GM19035 (cell line): ENCODE measurements around the gene PRRT4.

ENCODE experiments used
- ATAC-seq: cut with Tn5 transposase; IDR thresholded peaks from one replicate; pipeline ENCODE4 v1.9.1; 2021; ENCODE audit not compliant: unreplicated experiment

The PRRT4 gene

DNA sequence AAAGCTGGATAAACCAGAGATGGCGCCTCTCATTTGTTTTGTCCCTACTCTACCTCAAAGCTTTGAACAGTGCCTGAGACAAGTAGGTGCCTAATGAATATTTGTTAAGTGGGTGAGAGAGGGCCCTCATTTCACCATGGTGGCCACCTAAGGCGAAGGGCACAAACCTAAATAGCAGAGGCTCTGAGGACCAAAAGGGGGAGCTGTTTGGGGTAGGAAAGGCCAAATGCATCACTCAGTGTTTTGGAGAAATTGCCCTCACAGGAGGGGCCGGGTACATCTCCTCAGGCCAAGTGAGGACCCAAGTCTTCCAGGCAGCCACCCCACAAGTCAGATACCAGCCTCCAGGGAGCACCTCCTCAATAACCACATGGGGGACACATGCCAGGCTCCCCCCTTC lies 34.3 kb upstream of the PRRT4 start:
- ATAC-seq: no peak

DNA sequence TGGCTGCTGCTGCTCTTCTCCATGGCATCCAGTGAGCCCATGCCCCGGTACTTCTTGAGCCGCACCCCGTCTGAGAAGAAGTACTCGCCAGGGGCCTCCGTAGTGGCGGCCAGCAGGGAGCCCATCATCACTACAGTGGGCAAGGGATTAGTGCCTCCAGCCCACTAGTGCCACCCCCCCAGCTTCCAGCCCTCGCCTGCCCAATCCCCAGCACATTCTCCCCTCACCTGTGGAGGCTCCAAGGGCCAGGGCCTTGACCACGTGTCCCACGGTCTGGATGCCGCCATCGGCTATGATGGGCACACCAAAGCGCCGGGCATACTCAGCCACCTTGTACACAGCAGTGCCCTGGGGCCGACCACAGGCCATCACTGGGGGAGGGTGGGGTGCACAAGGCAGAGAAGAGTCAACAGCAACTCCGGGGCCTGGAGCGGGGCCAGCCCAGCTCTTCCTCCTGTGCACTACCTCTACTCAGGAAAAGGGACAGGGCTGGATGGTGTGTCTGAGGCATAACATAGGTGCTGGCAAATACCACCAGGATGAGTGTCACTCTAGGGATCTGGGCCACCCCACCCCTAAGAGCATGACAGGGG lies 33.5 kb upstream of the PRRT4 start:
- ATAC-seq: no peak

DNA sequence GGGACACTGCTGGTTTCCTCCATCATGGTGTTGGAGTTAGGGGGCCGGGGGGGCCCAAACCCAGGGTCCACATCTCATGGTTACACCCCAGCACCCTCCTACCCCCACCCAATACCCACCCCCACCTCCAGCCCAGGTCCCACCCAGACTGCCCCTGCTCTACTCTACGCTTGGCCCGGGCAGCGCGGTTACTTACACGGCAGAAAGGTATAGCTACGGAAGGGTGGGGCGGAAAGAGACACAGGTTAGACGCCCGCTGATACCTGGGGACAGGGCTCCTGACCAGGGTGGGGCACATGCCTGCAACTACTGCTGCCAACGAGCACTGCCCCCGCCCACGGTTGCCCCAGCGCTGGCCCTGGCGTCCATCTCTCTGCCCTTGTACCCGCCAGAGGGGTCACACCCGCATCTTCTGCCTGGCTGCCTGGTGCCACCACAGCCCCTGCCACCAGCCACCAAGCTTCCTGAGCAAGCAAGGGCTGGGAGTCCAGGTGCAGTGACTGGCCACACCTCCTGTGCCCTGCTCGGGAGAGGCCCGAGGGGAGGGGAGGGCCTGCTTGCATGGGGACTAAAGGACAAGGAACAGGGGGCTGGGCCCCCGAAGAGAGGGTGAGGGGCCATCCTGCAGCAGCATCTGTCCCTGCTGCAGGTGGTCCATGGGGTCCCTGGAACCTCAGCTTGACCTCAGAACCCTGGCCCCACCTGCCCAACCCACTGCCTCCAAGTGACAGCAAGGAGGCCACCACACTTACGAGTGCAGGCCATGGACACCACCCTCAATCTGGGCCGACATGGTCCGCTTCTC lies 32.2 kb upstream of the PRRT4 start:
- no peak for ATAC-seq

DNA sequence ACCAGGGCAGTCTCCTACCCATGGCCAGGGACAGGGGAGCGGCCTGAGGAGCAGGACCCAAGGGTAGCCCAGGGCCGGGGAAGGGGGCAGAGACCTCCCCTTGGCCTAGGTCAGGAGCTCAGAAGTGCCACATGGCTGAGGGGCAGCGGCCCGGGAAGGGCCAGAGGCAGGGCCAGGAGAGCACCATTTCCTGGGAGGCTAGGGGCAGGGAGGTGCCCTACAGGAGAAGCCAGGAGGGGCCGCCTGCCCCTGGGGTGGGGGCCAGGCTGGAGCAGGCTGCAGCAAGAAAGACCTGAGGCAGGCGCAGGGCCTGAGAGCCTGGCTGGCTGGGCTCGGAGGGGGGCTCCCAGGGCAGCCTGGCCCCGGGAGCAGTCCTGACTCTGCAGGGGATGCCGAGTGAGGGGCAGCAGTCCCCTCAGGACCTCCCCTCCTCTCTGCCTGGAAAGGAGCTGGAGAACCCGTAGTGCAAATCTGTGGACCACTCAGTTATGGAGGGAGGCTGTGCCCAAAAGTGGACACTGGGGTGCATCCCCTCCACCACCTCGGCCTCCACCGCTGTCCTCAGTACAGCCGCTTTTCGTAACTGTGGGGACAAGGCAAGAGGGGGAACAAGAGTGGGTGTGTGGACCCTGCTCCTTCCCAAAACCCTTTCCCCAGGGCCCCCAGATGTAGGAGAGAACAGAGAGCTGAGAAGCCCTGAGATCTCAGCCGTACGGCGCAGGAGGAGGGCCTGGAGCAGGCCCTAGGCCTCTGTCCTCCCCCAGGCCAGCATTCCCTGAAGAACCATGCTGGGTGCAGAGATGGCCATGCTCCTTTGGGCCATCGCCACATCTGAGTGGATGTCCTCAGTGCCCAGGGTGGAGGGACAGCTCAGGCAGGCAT lies 31.2 kb upstream of the PRRT4 start:
- no peak for ATAC-seq

DNA sequence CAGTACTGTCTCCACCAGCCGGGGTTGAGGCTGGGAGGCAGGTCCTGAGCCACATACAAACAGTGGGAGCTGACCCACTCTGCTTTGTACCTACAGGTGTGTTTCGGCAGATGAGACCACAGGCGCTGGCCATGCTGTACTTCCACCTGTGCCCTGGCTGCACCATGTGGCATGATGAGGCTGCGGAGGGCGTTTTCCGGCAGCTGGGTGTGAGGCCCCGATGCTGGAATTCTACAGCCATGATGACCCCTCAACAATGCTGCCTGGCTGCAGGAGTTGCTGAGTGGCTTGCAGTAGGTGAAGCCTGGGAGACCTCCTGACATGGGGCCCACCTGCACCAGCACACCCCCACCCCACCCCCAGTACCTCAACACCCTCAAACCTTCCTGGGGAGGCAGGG lies 30.3 kb upstream of the PRRT4 start:
- ATAC-seq: no peak

DNA sequence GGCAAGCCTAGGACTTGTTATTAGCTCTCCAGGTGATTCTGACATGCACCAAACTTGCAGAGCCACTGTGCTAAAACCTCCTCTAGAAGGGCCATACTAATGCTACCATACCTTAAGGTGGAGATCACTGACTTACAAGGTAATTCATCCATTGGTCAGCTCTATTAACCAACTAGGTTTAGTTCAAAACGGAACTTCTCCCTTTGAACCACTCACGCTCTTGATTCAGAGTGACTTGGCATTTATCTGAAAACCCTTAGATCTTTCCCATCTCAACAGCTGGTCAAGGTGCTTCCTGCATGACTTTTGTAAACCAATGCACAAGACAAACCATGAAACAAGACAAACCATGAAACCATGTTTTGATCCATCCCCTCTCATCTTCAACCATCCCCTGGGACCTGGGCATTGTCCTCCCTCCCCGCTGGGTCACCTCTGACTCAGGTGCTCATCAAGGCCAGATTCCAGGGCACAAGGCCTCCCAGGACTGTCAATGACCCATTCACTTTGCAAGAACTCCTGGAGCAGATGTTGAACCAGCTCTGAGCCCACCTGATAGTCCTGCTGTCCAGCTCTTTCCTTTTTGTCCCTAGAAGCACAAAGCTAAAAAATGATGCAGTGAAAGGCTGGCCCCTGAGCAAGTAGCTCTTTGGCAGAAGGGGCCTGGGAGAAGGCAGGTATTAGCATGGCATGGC lies 29.5 kb upstream of the PRRT4 start:
- no peak for ATAC-seq

DNA sequence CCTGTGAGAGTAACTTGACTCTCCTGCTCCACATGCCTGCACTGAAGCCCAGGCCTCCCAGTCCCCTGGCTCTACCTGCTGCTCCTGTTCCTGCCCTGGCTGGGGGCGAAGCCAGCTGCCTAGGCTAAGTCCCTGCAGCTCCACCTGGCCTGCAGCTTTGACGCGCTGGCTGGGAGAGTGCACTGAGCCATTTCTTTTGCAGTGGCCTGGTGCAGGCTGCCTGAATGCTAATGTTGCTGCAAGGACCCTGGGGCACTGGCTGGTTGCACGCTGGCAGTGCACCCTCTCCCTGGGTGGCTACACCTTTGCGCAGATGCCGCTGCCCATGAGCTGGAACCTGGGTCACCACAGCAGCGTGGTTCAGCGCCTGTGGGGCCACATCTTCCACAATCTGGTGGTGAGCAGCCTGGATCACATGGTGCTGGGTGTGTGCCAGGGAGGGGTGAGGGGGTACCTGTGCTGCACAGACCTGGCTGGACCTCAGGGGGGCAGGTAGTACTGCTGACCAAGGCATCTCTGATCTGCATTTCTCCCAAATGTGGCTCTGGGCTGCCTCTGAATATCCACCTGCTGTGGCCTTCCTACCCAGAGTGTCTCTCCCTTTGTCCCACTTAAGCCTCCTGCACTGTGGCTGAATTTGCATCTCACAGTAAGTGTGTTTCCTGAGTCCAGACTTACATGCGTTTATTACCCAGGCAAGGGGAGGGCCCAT lies 28.3 kb upstream of the PRRT4 start:
- no peak for ATAC-seq

DNA sequence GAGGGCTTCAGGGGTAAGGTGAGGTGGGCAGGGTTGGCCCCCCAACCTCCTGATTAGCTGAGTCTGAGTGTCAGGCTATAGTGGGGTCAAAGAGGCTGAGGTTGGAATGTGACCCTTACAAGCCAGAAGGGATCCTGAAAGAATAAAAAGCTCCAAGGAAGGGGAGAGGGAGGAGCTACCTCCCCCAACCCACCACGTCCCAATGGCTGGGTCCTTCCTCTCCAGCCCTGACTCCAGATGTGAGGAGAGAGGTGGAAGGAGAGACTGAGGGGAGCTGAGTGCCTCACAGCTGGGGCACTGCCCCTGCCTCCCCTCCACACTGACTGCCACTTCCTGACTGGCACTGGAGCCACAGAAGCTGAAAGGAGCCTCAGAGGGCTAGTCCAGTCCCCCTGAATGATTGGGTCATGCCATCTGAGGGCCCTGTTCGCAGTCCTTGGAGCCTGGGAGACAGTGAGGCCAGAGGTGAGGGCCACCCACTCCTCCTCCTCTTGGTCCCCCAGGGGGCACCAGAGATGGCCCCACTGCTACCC lies 27.7 kb upstream of the PRRT4 start:
- ATAC-seq: no peak

DNA sequence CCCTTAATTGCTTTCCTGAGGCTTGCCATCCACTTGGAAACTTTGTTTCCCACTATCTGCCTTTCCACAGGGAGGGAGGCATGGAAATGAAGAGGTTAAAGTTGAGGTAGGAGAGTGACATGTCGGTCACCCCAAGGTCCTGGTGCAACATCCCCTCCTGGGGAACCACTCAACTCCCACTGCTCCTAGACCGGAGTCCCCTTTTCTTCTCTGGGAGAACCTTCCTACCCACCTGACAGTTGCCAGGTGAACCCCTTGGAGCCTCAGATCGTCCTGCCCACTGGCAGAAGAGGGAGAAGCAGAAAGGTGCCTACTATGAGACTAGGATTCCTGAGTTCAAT lies 26.6 kb upstream of the PRRT4 start:
- ATAC-seq: no peak

DNA sequence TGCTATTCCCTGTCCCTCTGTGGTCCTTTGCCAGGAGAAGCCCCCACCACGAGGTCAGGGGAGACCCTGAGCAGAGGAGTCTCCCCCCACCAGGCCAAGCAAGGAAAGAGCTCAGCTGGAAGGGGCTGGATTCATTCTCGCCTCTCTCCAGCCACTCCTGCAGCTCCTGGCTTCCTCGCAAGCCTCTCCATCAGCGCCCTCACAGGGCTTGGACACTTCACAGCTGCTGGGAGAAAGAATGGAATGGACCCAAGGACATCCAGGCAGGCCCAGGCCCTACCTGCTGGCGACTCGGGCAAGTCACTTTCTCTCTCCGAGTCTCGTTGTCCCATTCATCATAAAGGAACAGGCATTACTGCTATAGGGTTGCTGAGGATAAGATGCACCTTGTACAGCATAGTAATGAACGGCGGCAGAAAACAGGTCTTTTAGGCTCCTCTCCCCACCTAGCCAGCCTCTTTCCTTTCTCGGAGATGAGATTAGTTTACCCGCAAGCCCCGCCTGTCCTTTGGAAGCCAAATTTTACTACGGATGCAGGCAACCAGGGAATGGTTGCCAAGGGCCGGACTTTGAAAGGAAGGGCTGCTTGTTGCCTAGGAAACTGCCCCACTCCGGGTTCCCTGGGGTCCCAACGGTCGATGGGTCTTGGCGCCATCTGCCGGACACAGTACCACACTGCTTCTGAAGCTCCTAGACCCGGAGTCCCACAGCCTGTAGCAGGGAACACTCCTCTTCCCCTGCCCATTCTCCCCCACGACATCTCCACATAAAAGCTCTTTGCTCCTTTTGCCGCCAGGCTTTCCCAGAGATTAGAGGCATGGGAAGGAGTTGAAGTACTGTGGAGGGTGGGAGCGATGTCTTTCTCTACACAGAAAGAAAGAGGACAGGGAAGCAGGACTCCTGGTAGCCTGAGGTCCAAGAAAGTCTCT lies 26.0 kb upstream of the PRRT4 start:
- peak; percentile 75 for ATAC-seq

DNA sequence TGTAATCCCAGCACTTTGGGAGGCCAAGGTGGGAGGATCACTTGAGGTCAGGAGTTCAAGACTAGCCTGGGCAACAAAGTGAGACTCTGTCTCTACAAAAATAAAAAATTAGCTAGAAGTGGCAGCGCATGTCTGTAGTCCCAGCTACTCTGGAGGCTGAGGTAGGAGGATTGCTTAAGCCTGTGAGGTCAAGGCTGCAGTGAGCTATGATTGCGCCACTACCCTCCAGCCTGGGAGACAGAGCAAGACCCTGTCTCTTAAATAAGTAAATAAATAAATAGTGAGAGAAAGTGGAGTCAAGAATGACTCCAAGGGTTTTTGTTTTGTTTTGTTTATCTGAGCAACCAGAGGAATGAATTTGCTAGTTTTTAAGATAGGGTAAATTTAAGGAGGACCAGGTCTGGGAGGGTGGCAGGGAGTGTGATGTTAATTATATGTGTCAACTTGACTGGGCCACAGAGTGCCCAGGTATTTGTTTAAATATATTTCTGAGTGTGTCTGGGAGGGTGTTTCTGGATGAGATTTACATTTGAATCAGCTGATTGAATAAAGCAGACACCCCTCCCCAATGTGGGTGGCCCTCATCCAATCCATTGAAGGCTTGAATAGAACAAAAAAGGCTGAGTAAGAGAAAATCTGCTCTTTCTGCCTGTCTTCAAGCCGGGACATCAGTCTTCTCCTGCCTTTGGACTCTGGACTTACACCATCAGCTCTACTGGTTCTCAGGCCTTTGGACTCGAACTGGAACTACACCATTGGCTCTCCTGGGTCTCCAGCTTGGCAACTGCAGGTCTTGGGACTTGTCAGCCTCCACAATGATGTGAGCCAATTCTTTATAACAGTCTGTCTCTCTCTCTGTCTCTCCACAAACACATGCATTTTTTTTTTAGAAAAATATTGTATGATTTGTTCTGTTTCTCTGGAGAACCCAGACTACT lies 24.8 kb upstream of the PRRT4 start:
- no peak for ATAC-seq

DNA sequence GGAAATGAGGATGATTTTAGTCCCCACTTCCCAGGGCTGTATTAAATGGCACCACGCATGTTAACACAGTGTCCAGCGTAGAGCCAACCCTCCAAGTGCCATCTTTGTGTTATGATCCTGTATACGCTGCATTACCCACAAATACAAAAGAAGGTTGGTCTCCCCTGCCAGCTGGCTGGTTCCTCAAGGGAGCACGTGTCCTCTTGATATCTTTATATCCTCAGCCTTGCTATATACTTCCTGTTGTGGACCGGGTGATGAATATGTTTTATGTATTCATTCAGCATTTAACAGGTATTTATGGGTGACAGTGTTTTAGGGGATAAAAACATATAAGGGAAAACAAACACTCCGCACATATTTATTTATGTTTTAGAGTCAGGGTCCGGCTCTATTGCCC lies 23.2 kb upstream of the PRRT4 start:
- no peak for ATAC-seq

DNA sequence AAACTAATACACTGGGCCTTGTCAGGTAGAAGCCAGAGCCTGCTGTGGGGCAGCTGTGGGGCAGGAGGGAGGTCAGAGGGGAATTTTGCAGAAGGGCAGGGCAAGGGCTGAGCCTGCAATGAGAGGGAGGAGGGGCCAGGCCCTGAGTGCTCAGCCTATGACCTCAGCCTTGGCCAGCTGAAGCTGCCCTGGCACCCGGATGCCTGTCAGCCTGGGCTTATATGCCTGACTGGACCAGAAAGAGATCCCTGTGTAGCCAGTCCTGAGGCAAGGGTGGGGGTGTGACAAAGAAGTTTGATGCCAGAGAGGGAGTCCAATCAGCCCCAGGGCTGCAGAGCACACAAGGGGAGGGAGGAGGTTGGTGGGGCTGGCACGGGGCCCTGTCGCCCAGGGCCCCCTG lies 22.3 kb upstream of the PRRT4 start:
- ATAC-seq: no peak

DNA sequence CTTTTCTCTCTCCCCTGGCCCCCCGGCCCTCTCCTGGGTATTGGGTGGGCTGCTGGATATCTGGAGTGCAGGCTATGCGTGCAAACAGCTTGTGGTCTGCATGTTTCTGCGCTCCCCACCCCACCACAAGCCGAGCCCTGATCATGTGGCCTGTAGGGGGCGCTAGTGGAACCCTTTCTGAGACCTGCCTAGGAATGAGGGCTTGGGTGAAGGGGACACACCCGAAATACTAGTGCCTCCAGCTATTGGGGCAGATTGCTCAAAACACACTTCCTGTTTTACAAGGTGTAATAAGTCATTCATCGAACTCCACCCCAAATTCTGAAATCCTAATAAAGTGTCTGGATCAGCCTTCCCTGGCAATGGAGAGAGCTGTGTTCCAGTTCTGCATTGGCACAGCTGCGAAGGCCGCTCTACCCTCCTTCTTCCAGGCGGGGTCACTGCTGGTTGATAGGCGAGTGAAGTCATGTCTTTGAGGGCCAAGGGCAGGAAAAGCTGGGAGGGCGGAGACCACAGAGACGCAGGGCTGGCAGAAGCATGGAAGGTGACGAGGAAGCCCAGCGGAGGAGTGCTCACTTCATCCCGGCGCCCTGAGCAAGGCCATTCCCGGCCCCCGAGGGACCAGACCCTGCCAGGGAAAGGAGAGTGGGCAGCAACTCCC lies 19.8 kb upstream of the PRRT4 start:
- no peak for ATAC-seq

DNA sequence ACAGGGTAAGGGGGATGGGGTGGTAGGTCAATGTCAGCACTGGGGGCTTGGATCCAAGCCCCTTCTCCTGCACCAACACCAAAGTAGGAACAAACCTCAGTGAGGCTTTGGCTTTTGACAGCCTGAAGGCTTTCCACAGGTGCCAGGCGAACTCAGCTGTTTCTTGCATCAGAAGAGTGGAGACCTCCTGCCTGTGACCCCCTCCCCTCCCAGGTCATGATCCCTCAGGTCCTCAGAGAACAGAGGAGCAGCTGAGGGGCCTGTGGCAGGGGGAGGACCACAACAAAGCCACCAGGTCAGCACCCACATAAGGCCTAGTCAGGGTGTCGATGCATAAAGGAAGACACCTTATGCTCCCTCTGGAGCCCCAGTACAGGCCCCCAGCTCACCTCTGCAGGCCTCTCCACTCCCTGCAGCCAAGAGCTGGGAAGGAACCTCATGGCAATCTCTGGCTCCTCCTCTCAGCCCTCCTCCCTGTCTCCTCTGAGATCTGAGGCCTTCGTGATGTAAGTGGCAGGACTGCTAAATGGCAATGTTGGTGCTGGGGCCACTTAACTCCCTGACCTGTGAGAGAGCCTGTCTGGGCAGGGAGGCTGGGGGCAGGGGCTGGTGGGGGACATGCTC lies 19.1 kb upstream of the PRRT4 start:
- no peak for ATAC-seq

DNA sequence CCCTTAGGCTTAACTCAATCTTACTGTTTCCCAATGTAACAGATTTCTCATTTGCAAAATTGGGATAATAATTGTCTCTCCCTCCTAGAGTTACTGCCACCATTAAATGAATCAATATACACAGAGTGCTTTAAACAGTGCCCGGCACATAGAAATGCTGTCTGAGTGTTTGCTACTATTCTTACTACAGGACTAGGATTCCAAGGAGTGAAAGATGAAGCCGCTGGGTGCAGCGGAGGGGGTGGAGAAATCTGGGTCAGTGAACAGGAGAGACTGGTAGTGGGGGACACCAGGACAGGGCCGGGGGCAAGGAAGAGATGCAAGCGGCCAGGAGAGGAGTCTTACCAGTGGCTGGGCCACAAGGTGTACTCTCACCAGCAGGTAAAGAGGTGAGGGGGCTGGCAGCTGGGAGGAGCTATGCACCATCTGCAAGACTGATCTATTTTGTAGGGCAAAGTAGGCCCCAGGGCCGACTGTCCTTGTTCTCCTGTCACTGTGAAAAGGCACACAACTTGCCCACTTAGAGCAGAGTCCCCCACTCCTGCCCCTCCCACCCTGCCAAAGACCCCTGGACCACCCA lies 18.5 kb upstream of the PRRT4 start:
- no peak for ATAC-seq

DNA sequence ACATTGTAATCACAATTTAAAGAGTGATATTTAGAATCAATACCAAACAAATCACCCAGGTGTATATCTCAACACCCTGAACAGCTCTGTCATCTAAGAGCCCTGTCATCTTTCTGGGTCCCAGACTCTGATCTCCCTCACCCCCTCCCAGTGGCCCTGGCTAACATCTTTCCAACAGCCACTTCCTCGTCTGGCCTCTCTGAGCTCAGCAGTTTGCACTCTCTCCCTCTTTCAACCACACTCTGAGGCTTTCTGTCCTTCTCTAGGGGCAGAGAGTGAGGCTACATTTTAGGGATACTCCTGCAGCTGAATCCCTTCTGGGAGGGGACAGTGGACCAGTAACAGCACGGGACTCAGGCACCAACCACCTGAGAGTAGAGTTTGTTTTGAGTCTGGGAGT lies 17.1 kb upstream of the PRRT4 start:
- no peak for ATAC-seq
